Loucy (cell line): ENCODE results near the gene SLC6A5.

Source experiments
- H2AFZ ChIP-seq: fragments of 200-600 bp; sonication (generic); 2 replicates; pipeline ENCODE4 v1.6.0; 2016; ENCODE audit warnings: antibody characterized with exemption, mild to moderate bottlenecking, low read length, moderate library complexity
- H3F3A ChIP-seq: fragments of 200-600 bp; 2 replicates; pipeline ENCODE4 v1.6.0; 2016; ENCODE audit warnings: antibody characterized with exemption, low read depth, mild to moderate bottlenecking
- H3K27me3 ChIP-seq: fragments of 200-600 bp; sonication (generic); 2 replicates; pipeline ENCODE4 v1.6.1; 2014; ENCODE audit warnings: low read length, mild to moderate bottlenecking; ENCODE audit not compliant: insufficient read depth, poor library complexity, severe bottlenecking
- H3K36me3 ChIP-seq: fragments of 200-600 bp; sonication (generic); 2 replicates; pipeline ENCODE4 v1.6.1; 2016; ENCODE audit warnings: low read length; ENCODE audit not compliant: insufficient read depth
- H3K4me1 ChIP-seq: fragments of 200-600 bp; sonication (generic); 2 replicates; pipeline ENCODE4 v1.5.1; 2014; ENCODE audit warnings: low read length, mild to moderate bottlenecking; ENCODE audit not compliant: insufficient read depth, poor library complexity, severe bottlenecking
- H3K4me2 ChIP-seq: fragments of 200-600 bp; sonication (generic); 2 replicates; pipeline ENCODE4 v1.6.0; 2014; ENCODE audit warnings: antibody characterized with exemption, low read length, low read depth, mild to moderate bottlenecking; ENCODE audit not compliant: poor library complexity, severe bottlenecking
- H3K4me3 ChIP-seq: fragments of 200-600 bp; sonication (generic); 2 replicates; pipeline ENCODE4 v1.5.1; 2014; ENCODE audit warnings: low read length, mild to moderate bottlenecking, mixed read lengths; ENCODE audit not compliant: poor library complexity, severe bottlenecking
- H3K79me2 ChIP-seq: fragments of 200-600 bp; sonication (generic); 2 replicates; pipeline ENCODE4 v1.6.1; 2014; ENCODE audit warnings: low read length; ENCODE audit not compliant: insufficient read depth
- H3K9ac ChIP-seq: fragments of 200-600 bp; sonication (generic); 2 replicates; pipeline ENCODE4 v1.6.0; 2014; ENCODE audit warnings: mild to moderate bottlenecking, low read depth, low read length, moderate library complexity; ENCODE audit not compliant: poor library complexity, severe bottlenecking
- H3K9me2 ChIP-seq: fragments of 200-600 bp; sonication (generic); replicated peaks from 2 replicates; pipeline ENCODE4 v1.6.1; 2016; ENCODE audit warnings: low read depth, low read length, mixed read lengths
- H3K9me3 ChIP-seq: fragments of 200-600 bp; sonication (generic); 2 replicates; pipeline ENCODE4 v1.6.1; 2014; ENCODE audit warnings: mild to moderate bottlenecking, antibody characterized with exemption, low read length, low read depth; ENCODE audit not compliant: insufficient read depth
- H4K20me1 ChIP-seq: fragments of 200-600 bp; sonication (generic); 2 replicates; pipeline ENCODE4 v1.6.0; 2014; ENCODE audit warnings: antibody characterized with exemption, low read length, mild to moderate bottlenecking; ENCODE audit not compliant: insufficient read depth, poor library complexity, severe bottlenecking
- EZH2phosphoT487 ChIP-seq: fragments of 200-600 bp; IDR thresholded peaks from 2 replicates; pipeline ENCODE4 v1.6.1; 2018; ENCODE audit warnings: antibody characterized with exemption, mild to moderate bottlenecking, moderate library complexity, borderline replicate concordance
- TF ChIP-seq, protein P1 (sequence below): fragments of 200-600 bp; sonication (generic); conservative IDR thresholded peaks from 2 replicates; pipeline ENCODE4 v1.5.1; 2014; ENCODE audit warnings: mild to moderate bottlenecking, antibody characterized with exemption, low read length

Gene SLC6A5

DNA sequence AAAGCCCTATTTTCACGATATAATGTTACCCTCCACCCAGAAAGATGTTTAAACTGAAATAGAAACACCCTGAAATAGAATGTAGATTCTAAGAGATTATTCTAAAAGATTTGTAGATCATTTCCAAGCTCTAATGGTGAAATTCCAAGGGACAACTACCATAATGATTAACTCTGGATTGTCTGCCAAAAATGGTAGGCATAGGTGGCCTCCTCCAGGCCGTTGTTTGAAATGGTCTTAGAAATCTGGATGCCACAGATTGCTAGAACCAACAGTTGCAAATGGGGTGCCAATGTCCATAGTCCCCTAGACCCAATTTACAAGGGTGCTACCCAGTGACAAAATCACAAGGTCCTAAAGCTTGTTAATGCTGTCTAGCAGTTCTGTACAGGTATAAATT lies 6.7 kb upstream of the SLC6A5 start:
- TF ChIP-seq, protein P1, sequence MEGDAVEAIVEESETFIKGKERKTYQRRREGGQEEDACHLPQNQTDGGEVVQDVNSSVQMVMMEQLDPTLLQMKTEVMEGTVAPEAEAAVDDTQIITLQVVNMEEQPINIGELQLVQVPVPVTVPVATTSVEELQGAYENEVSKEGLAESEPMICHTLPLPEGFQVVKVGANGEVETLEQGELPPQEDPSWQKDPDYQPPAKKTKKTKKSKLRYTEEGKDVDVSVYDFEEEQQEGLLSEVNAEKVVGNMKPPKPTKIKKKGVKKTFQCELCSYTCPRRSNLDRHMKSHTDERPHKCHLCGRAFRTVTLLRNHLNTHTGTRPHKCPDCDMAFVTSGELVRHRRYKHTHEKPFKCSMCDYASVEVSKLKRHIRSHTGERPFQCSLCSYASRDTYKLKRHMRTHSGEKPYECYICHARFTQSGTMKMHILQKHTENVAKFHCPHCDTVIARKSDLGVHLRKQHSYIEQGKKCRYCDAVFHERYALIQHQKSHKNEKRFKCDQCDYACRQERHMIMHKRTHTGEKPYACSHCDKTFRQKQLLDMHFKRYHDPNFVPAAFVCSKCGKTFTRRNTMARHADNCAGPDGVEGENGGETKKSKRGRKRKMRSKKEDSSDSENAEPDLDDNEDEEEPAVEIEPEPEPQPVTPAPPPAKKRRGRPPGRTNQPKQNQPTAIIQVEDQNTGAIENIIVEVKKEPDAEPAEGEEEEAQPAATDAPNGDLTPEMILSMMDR: no peak
- TF ChIP-seq EZH2phosphoT487: no peak
- Histone ChIP-seq H3K4me2 (no peak overlapping the region), H4K20me1 (no peaks in the 10 kb centered on the region), H3K27me3 (no peaks in the 10 kb centered on the region), H3K9me2 (no peaks in the 10 kb centered on the region), H3F3A (no peaks in the 10 kb centered on the region), H3K4me3 (no peak overlapping the region), H2AFZ (no peak overlapping the region), H3K4me1 (no peaks in the 10 kb centered on the region), H3K36me3 (no peaks in the 10 kb centered on the region), H3K9ac (no peak overlapping the region), H3K79me2 (no peaks in the 10 kb centered on the region), H3K9me3 (peaks cover 3% of the 10 kb centered on the region; the same call in 1 of the 2 replicates)

DNA sequence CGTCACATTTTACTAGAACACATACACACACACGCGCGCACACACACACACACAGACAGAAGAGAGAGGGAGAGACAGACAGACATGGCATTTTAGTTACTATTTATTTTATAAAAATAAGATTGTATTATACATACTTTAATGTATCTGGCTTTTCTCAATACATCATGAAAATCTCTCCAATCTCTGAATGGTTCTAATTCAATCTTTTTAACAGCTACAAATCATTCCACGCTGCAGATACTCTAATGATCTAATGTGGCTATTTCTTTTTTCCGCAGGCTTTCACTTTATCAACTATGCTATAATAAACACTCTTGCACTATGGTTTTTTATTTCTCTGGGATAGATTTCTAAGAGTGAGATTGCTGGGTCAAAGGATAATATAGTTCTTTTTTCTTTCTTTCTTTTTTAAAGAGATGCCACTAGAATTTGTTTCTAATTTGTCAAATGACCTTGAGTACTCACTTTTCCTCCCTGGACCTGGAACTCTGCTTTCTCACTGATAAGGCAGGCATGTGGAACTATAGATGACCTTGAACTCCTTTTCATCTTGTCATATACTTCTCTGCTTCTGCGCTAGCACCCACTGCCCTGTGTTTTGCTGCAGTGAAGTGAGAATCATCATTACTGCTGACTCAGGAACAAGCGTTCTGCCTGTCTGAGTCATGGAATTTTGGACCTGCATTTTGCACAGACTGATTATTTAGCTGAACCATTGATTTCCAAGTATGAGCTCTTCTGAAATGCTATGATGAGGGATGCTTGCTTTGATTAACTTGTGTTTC lies 4.9 kb upstream of the SLC6A5 start:
- Histone ChIP-seq H3K4me2 (no peak overlapping the region), H3K9ac (no peak overlapping the region), H3K36me3 (no peaks in the 10 kb centered on the region), H3K4me3 (no peak overlapping the region), H3K79me2 (no peaks in the 10 kb centered on the region), H3K9me2 (no peaks in the 10 kb centered on the region), H2AFZ (no peak overlapping the region), H3K27me3 (no peaks in the 10 kb centered on the region), H4K20me1 (no peaks in the 10 kb centered on the region), H3K4me1 (no peaks in the 10 kb centered on the region), H3K9me3 (peaks cover 3% of the 10 kb centered on the region; the same call in 1 of the 2 replicates), H3F3A (no peaks in the 10 kb centered on the region)
- TF ChIP-seq, protein P1: no peak
- no peak for TF ChIP-seq EZH2phosphoT487

DNA sequence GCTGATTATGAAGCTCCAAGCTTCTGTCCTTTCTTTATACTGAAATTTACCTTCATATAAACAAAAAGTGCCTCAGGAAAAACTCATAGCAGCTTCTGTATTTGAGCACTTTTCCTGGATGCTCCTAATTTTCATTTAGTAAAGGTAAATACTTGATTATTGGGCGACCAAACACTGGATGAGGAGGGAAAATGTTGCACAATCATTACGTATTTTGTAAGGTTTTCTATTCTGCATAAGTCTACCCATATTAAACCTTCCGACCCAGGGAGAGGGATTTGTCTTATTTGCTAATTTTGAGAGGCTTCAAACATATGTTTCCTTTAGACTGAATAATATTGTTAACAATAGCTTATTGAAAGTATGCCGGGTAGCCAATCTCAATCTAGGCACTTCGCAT lies 4.3 kb upstream of the SLC6A5 start:
- TF ChIP-seq EZH2phosphoT487: no peak
- TF ChIP-seq, protein P1: no peak

More for the DNA sequence above, 4.3 kb upstream of the SLC6A5 start:
- no peaks in the 10 kb centered on the region for H4K20me1 ChIP-seq
- no peak overlapping the region for H3K4me3 ChIP-seq
- no peaks in the 10 kb centered on the region for H3K79me2 ChIP-seq
- no peak overlapping the region for H2AFZ ChIP-seq
- H3F3A ChIP-seq: no peaks in the 10 kb centered on the region
- no peak overlapping the region for H3K9ac ChIP-seq
- H3K9me2 ChIP-seq: no peaks in the 10 kb centered on the region
- H3K9me3 ChIP-seq: peaks cover 3% of the 10 kb centered on the region; the same call in 1 of the 2 replicates
- no peaks in the 10 kb centered on the region for H3K36me3 ChIP-seq
- H3K27me3 ChIP-seq: no peaks in the 10 kb centered on the region
- H3K4me1 ChIP-seq: no peaks in the 10 kb centered on the region
- no peak overlapping the region for H3K4me2 ChIP-seq
